Suprapubic skin (tissue), 3 donors: ENCODE results near the gene RAB3C.

ENCODE experiments used
- POLR2AphosphoS5 ChIP-seq, 3 donors: sonication (generic); formaldehyde crosslinking; IDR thresholded peaks; one replicate each; pipeline ENCODE4 v1.6.1; 2017; ENCODE audit warnings: antibody characterized with exemption in 3 of 3
- TF ChIP-seq, protein P1 (sequence below), 2 donors: fragments of 200-600 bp in 1 of 2; fragments of 450-650 bp in 1 of 2; sonication (generic) in 1 of 2; IDR thresholded peaks; one replicate each; pipeline ENCODE4 v1.5.1; 2016 to 2019; ENCODE audit warnings: antibody characterized with exemption in 2 of 2, mild to moderate bottlenecking in 1 of 2, moderate library complexity in 1 of 2

DNA sequence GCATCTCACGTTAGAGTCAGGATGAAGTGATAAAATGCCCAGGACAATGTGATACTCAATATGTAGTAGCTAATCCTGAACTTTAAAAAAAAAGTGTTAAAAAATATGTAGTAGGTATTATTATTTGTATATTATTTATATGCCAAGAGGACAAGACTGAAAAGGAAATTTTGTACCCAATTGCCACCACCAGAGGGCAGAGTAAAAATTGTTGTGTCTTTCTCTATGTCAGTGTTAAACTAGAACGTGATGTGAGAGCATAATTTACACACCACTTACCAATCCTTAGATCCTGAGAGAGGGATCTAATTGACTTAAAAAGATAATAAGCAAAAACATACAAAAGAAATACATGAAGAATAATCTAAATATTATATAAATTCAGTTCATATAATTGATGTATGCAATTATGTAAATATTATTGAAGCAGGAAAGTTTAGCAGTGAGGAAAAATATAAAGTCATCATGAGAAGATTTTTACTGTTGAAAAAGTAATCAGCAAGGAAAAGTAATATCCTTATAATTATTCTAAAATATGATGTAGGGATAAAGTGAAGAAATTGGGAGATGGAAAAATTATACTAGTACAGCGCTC lies 288.9 kb downstream of the RAB3C start:
- no peak for TF ChIP-seq POLR2AphosphoS5 (IDR thresholded peaks at IDR 0.05)
- TF ChIP-seq, protein P1, sequence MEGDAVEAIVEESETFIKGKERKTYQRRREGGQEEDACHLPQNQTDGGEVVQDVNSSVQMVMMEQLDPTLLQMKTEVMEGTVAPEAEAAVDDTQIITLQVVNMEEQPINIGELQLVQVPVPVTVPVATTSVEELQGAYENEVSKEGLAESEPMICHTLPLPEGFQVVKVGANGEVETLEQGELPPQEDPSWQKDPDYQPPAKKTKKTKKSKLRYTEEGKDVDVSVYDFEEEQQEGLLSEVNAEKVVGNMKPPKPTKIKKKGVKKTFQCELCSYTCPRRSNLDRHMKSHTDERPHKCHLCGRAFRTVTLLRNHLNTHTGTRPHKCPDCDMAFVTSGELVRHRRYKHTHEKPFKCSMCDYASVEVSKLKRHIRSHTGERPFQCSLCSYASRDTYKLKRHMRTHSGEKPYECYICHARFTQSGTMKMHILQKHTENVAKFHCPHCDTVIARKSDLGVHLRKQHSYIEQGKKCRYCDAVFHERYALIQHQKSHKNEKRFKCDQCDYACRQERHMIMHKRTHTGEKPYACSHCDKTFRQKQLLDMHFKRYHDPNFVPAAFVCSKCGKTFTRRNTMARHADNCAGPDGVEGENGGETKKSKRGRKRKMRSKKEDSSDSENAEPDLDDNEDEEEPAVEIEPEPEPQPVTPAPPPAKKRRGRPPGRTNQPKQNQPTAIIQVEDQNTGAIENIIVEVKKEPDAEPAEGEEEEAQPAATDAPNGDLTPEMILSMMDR (IDR thresholded peaks at IDR 0.05) = peak in 1 of 2 donors; percentile 52
